ENCODE results near the gene NGEF.

NGEF gene

DNA sequence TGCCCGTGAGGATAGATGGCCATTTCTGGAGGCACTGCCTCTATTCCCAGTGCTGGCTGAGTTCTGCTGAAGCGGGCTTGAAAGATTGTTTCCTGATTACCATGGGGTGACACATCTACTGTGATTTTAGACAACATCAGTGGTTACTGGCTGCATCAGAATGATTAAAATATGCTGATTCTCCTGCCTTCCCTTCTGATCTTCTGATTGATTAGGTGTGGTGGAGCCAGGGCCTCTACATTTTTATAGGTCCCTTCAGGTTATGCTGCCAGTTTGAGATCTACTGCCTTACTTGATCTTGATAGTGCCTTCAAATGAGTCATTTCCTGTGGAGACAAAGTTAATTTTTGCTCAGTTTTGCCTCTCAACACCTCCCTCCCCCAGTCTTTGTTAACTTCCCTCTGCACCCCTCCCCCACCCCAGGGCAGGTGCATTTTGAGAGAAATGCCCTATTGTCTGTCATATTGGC is 174.6 kb downstream of the NGEF start:
- DNase-seq (ENCODE audit: low spot score), result peak; percentile 63

DNA sequence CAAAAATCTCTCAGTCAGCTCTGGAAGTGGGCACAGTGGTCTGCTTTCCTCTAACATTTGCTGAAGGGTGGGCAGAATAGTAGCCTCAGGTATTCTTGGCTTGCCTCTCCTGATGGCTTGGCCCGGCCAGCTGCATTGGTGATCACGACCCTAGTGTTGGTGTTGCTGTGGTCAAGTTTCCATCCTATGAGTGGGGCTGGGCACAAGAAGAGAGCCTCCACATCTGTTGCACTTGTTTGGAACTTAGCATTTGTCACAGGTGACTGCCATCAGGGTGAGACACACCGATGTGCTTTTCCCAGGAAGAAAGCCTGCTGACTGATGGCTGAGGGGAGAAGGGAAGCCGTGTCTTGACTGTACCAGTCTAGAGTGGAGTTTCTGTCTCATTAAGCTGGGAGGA is 176.1 kb downstream of the NGEF start:
- no peak for DNase-seq (ENCODE audit: low spot score)

DNA sequence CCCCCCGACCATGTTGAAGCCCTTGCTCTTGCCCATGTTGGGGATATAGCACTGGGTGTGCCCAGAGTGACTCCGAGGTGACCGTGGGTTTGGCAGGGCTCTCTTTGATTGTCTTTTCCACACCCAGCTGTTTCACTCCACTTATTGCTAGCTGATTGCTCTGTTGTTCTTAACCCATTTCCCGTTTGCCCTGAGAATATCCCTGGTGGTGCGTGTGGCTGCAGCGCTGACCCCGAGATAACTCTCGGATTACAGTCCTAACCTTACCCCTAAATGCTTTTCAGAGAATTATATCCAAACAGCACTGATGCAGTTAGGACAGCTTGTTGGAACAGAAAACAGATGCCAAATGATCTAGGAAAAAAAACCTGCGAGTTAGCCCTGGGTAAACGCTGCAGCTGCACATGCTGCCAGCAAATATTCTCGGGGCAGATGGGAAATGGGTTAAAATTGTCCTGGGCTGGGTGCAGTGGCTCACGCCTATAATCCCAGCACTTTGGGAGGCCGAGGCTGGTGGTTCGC is 177.3 kb downstream of the NGEF start:
- DNase-seq (ENCODE audit: low spot score), result no peak

DNA sequence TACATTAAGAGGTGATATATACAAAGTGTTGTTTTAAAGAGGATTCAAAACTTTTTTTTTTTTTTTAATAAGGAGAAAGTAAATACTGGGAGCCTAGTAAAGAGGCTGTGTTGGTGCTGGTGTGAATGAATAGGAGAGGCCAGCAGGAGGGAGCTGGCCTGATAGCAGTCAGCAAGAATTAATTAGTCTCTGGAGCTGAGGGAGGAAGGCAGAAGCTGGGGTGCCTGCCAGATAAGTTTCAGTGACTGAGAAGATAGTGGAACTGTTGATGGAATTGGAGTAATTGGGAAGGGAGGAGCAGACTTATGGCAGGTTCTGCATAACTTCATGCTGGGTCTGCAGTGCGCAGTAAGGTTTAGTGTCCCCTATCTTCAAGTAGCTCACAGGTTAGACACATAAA is 179.2 kb downstream of the NGEF start:
- DNase-seq (ENCODE audit: low spot score), result no peak

DNA sequence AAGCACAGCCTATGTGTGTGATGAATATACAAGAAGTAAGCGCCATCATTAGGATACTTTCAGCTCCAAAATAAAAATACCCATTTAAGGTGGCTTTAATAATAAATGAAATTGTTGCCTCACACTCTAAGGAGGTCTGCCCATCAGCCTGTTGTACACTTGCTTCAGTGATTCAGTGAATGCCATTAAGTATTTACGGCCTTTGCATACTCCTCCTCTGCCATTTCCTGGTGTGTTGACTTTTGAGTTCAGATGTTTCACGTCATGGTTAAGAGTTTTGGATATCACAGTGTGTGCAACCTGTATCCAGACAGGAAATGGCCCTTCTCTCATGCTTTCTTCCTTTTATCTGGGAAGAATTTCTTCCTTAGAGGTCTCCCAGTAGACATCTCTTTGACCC is 181.6 kb downstream of the NGEF start:
- no peak for DNase-seq (ENCODE audit: low spot score)

DNA sequence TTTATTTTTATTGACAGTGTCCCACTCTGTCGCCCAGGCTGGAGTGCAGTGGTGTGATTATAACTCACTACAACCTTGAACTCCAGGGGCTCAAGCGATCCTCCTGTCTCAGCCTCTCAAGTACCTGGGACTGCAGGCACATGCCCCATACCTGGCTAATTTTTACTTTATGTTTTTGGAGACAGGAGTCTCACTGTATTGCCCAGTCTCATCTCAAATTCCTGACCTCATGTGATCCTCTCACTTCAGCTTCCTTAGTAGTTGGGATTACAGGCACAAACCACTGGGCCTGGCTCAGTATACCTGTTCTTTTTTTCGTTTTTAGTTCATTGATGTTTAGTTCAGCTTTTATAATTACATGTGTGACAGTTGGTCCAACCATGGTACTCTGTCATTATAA is 183.1 kb downstream of the NGEF start:
- no peak for DNase-seq (ENCODE audit: low spot score)
